Measurements from ENCODE around the gene AKNAD1. TPM values are rescaled to one million over a fixed set of nuclear protein-coding genes. Genes with fewer than 3 reads are reported as not detected.

AKNAD1 gene
- total RNA-seq, 4 donors from 2014 or later = 0.67 to 3.9 TPM; not detected in 2

GRCh38 chr1:108779455-108779854 lies 77.4 kb downstream of the AKNAD1 start:
- intact Hi-C loops (cut with DNase I; ENCODE audit: low total_unique reads) (no loop called here), in situ Hi-C loops (cut with MboI; ENCODE audit: low sequenced_read_pairs in 4 of 4) (no loop called here)
- H3K27me3 ChIP-seq = no peaks in the 10 kb centered on the region
- H3K4me3 ChIP-seq = no peak overlapping the region
- no peaks in the 10 kb centered on the region for H3K9me3 ChIP-seq
- no peak for DNase-seq
- TF ChIP-seq, protein P1, sequence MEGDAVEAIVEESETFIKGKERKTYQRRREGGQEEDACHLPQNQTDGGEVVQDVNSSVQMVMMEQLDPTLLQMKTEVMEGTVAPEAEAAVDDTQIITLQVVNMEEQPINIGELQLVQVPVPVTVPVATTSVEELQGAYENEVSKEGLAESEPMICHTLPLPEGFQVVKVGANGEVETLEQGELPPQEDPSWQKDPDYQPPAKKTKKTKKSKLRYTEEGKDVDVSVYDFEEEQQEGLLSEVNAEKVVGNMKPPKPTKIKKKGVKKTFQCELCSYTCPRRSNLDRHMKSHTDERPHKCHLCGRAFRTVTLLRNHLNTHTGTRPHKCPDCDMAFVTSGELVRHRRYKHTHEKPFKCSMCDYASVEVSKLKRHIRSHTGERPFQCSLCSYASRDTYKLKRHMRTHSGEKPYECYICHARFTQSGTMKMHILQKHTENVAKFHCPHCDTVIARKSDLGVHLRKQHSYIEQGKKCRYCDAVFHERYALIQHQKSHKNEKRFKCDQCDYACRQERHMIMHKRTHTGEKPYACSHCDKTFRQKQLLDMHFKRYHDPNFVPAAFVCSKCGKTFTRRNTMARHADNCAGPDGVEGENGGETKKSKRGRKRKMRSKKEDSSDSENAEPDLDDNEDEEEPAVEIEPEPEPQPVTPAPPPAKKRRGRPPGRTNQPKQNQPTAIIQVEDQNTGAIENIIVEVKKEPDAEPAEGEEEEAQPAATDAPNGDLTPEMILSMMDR (IDR thresholded peaks at IDR 0.05 in 4 of 5, conservative IDR thresholded peaks at IDR 0.05 in 1 of 5) = no peak
- no peak for TF ChIP-seq POLR2A (IDR thresholded peaks at IDR 0.05)
- ATAC-seq = no peak
- H3K4me1 ChIP-seq = no peaks in the 10 kb centered on the region
- H3K27ac ChIP-seq = no peak overlapping the region
- peaks cover 2 to 82% of the 10 kb centered on the region in 2 donors for H3K36me3 ChIP-seq

GRCh38 chr1:108777839-108778238 lies 79.1 kb downstream of the AKNAD1 start:
- TF ChIP-seq POLR2A (IDR thresholded peaks at IDR 0.05) = no peak
- TF ChIP-seq, protein P1 (IDR thresholded peaks at IDR 0.05 in 4 of 5, conservative IDR thresholded peaks at IDR 0.05 in 1 of 5) = no peak
- Histone ChIP-seq H3K27ac (no peak overlapping the region), H3K4me1 (no peaks in the 10 kb centered on the region), H3K4me3 (no peak overlapping the region), H3K9me3 (no peaks in the 10 kb centered on the region), H3K27me3 (no peaks in the 10 kb centered on the region), H3K36me3 (peaks cover 2 to 76% of the 10 kb centered on the region in 2 donors)
- ATAC-seq (no peak), DNase-seq (no peak)
- in situ Hi-C loops (cut with MboI; ENCODE audit: low sequenced_read_pairs in 4 of 4) = no loop called here
- intact Hi-C loops (cut with DNase I; ENCODE audit: low total_unique reads) = no loop called here

GRCh38 chr1:108767708-108768107 lies 89.2 kb downstream of the AKNAD1 start:
- TF ChIP-seq, protein P1 (IDR thresholded peaks at IDR 0.05 in 4 of 5, conservative IDR thresholded peaks at IDR 0.05 in 1 of 5) = no peak
- TF ChIP-seq POLR2A (IDR thresholded peaks at IDR 0.05) = no peak
- Histone ChIP-seq H3K4me1 (peaks cover 0 to 11% of the 10 kb centered on the region in 2 donors), H3K4me3 (no peak overlapping the region), H3K27ac (no peak overlapping the region), H3K9me3 (no peaks in the 10 kb centered on the region), H3K27me3 (no peaks in the 10 kb centered on the region), H3K36me3 (peaks cover 0 to 6% of the 10 kb centered on the region in 2 donors)
- intact Hi-C loops (cut with DNase I; ENCODE audit: low total_unique reads) = no loop called here
- ATAC-seq (no peak), DNase-seq (no peak)
- in situ Hi-C loops (cut with MboI; ENCODE audit: low sequenced_read_pairs in 4 of 4) = no loop called here

- Histone ChIP-seq H3K27ac (no peak overlapping the region), H3K36me3 (peaks cover 0 to 7% of the 10 kb centered on the region in 2 donors), H3K27me3 (no peaks in the 10 kb centered on the region), H3K4me1 (peaks cover 0 to 11% of the 10 kb centered on the region in 2 donors), H3K9me3 (no peaks in the 10 kb centered on the region), H3K4me3 (no peak overlapping the region)
- TF ChIP-seq, protein P1 (IDR thresholded peaks at IDR 0.05 in 4 of 5, conservative IDR thresholded peaks at IDR 0.05 in 1 of 5) = no peak
- TF ChIP-seq POLR2A (IDR thresholded peaks at IDR 0.05) = no peak
- intact Hi-C loops (cut with DNase I; ENCODE audit: low total_unique reads) = no loop called here
- DNase-seq (no peak), ATAC-seq (no peak)
- in situ Hi-C loops (cut with MboI; ENCODE audit: low sequenced_read_pairs in 4 of 4) = no loop called here
Measured at GRCh38 chr1:108767115-108767514, 89.8 kb downstream of the AKNAD1 start.

Other genes with a start within 250 kb of the AKNAD1 start
- gene HENMT1, start 196.0 kb downstream of the AKNAD1 start, total RNA-seq = 1 to 10 TPM in 3 of 4 donors, under 1 TPM in 1; 0.51 to 3.5 (median 1.8) TPM
- gene PRPF38B, start 164.8 kb downstream of the AKNAD1 start, total RNA-seq = 10 to 100 TPM; 13.8 to 17.1 (median 15.7) TPM
- gene FNDC7, start 144.2 kb downstream of the AKNAD1 start, total RNA-seq = under 1 TPM in 1 of 4 donors, not detected in 3; 0.07 TPM
- 10 to 100 TPM; 18.4 to 39.4 (median 24.3) TPM for gene STXBP3, start 110.4 kb downstream of the AKNAD1 start, total RNA-seq
- 10 to 100 TPM in 2 of 4 donors, 1 to 10 TPM in 2; 7.0 to 51.4 (median 13.0) TPM for gene GPSM2, start 19.9 kb upstream of the AKNAD1 start, total RNA-seq
- 10 to 100 TPM; 24.1 to 32.4 (median 28.5) TPM for gene CLCC1, start 106.4 kb upstream of the AKNAD1 start, total RNA-seq
- gene WDR47, start 185.0 kb upstream of the AKNAD1 start, total RNA-seq = 10 to 100 TPM; 13.9 to 18.8 (median 17.5) TPM
- gene TAF13, start 218.9 kb upstream of the AKNAD1 start, total RNA-seq = 10 to 100 TPM; 28.8 to 83.3 (median 65.5) TPM
- 10 to 100 TPM; 17.5 to 26.3 (median 21.8) TPM for gene TMEM167B, start 233.7 kb upstream of the AKNAD1 start, total RNA-seq